ENCODE data around the gene GRM7.

Gene GRM7

GRCh38 chr3:7687428-7688147 lies 826.7 kb downstream of the GRM7 start:
- peaks cover 11% of the 10 kb centered on the region; the same call in 1 of the 2 replicates for H3K4me1 ChIP-seq (ENCODE audit: insufficient read depth, low read length)
- no peaks in the 10 kb centered on the region for H3K36me3 ChIP-seq (ENCODE audit: insufficient read depth, low read length)
- 0 out of 2 replicates have a peak, but pooled peaks cover 5% of the 10 kb centered on the region for H3K9me3 ChIP-seq (ENCODE audit: control insufficient read depth, insufficient read depth, low read length)
- H3K9ac ChIP-seq (ENCODE audit: low read depth, low read length): no peak overlapping the region

DNA sequence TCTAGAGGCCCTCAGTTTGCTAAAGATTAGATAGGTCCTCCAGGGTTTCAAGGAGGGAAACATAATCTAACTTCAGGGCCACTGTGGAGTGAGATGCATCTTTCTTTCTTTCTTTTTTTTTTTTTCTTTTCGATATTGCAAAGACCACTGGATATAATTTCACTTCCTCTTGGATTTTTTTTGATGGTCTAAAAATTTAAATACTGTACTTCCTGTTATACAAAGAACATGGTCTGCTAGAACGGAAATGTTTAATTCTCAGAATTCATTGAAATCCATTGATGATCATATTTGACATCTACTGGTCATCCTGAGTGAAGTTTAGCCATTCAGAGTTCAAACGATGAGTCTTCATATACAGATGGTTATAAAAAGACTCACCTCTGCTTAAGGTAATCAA lies 832.0 kb downstream of the GRM7 start:
- peaks cover 4% of the 10 kb centered on the region; the same call in 1 of the 2 replicates for H3K4me1 ChIP-seq (ENCODE audit: insufficient read depth, low read length)
- no peak overlapping the region for H3K9ac ChIP-seq (ENCODE audit: low read depth, low read length)
- no peaks in the 10 kb centered on the region for H3K36me3 ChIP-seq (ENCODE audit: insufficient read depth, low read length)
- no peaks in the 10 kb centered on the region for H3K9me3 ChIP-seq (ENCODE audit: control insufficient read depth, insufficient read depth, low read length)

DNA sequence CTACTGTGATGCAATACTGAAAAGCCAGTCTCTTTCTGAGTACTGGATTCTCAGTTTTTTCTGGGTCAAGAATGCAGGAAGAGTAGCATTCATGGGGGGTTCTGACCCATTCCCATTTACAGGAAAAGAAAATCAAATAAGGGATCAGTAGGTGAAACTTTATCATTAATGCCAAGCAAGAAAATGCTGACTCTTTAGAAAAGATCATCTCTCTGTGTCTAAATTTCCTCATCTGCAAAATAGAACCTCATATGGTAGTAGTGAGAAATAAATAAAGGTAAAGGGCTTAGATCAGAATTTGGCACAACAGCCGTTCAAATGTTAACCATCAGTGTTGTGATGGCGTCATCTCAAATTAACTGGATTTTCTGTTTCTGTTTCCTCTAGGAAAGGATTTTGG lies 833.1 kb downstream of the GRM7 start:
- H3K9ac ChIP-seq (ENCODE audit: low read depth, low read length): no peak overlapping the region
- no peaks in the 10 kb centered on the region for H3K9me3 ChIP-seq (ENCODE audit: control insufficient read depth, insufficient read depth, low read length)
- no peaks in the 10 kb centered on the region for H3K36me3 ChIP-seq (ENCODE audit: insufficient read depth, low read length)
- H3K4me1 ChIP-seq (ENCODE audit: insufficient read depth, low read length): peaks cover 4% of the 10 kb centered on the region; the same call in 1 of the 2 replicates

DNA sequence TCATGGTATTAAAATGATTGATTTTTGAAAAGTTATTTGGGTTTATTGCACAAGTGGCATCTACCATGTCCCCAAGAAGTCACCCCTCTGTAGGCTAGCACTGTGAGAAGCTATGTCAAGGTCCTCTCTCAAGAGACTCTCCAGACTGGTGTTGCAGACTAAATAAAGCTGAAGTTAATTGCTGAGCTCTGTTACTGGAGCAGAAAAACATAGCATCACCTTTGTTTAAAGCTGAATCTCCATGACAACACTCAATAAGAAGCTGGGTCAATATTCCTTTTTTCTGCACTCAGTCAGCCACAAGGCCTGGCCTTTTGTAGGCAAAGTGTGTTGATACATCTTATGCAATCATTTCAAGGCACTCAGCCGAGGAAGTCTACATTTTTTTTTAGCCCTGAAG lies 834.1 kb downstream of the GRM7 start:
- no peaks in the 10 kb centered on the region for H3K36me3 ChIP-seq (ENCODE audit: insufficient read depth, low read length)
- H3K9ac ChIP-seq (ENCODE audit: low read depth, low read length): no peak overlapping the region
- H3K9me3 ChIP-seq (ENCODE audit: control insufficient read depth, insufficient read depth, low read length): no peaks in the 10 kb centered on the region
- peaks cover 8% of the 10 kb centered on the region; the same call in 1 of the 2 replicates for H3K4me1 ChIP-seq (ENCODE audit: insufficient read depth, low read length)

DNA sequence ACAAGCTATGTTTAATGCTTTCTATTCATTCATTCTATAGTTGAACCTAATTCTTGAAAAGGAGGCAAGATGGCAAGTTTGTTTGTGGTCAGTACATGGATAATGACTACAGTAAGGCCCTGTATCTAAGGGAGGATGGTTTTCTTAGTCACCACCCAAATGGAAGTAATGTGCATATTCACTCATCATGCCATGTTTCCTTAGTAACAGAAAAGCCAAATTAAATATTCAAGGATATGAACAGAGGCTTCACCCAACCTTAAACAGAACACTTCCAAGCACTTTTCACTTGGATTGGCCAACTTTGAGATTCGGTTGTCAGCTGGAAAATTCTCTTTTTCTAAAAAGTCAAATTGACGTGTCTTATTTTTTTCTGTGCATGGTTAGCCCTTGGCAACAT lies 835.4 kb downstream of the GRM7 start:
- Histone ChIP-seq H3K4me1 (ENCODE audit: insufficient read depth, low read length) (peaks cover 14% of the 10 kb centered on the region; the same call in 1 of the 2 replicates), H3K9ac (ENCODE audit: low read depth, low read length) (no peak overlapping the region)

GRCh38 chr3:7697548-7697947 lies 836.6 kb downstream of the GRM7 start:
- no peaks in the 10 kb centered on the region for H3K36me3 ChIP-seq (ENCODE audit: insufficient read depth, low read length)
- H3K9ac ChIP-seq (ENCODE audit: low read depth, low read length): no peak overlapping the region
- peaks cover 14% of the 10 kb centered on the region; the same call in 1 of the 2 replicates for H3K4me1 ChIP-seq (ENCODE audit: insufficient read depth, low read length)
- H3K9me3 ChIP-seq (ENCODE audit: control insufficient read depth, insufficient read depth, low read length): no peaks in the 10 kb centered on the region

More for the DNA sequence above, 835.4 kb downstream of the GRM7 start:
- no peaks in the 10 kb centered on the region for H3K36me3 ChIP-seq (ENCODE audit: insufficient read depth, low read length)
- no peaks in the 10 kb centered on the region for H3K9me3 ChIP-seq (ENCODE audit: control insufficient read depth, insufficient read depth, low read length)

- Histone ChIP-seq H3K9ac (ENCODE audit: low read depth, low read length) (no peak overlapping the region), H3K36me3 (ENCODE audit: insufficient read depth, low read length) (no peaks in the 10 kb centered on the region), H3K9me3 (ENCODE audit: control insufficient read depth, insufficient read depth, low read length) (no peaks in the 10 kb centered on the region), H3K4me1 (ENCODE audit: insufficient read depth, low read length) (peaks cover 10% of the 10 kb centered on the region; the same call in 1 of the 2 replicates)
Observed at GRCh38 chr3:7700539-7700938, 839.6 kb downstream of the GRM7 start.

DNA sequence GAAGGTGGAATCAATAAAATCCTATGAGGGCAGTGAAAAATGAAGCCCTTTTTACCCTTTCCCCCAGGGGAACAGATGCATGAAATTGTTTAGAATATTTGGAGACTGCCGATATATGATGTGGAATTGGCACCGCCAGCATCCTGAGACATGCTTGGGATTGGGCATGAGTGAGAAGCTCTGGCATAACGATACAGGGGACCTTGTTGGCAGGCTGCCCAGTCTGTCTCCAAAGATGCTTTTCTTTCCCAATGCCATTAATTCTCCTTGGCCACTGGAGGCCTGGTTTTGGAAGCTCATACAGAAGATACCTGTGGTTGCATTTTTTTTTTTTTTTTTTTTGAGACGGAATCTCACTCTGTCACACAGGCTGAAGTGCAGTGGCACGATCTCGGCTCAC lies 840.1 kb downstream of the GRM7 start:
- H3K9me3 ChIP-seq (ENCODE audit: control insufficient read depth, insufficient read depth, low read length): no peaks in the 10 kb centered on the region
- no peak overlapping the region for H3K9ac ChIP-seq (ENCODE audit: low read depth, low read length)
- no peaks in the 10 kb centered on the region for H3K36me3 ChIP-seq (ENCODE audit: insufficient read depth, low read length)
- H3K4me1 ChIP-seq (ENCODE audit: insufficient read depth, low read length): peaks cover 10% of the 10 kb centered on the region; the same call in 1 of the 2 replicates

DNA sequence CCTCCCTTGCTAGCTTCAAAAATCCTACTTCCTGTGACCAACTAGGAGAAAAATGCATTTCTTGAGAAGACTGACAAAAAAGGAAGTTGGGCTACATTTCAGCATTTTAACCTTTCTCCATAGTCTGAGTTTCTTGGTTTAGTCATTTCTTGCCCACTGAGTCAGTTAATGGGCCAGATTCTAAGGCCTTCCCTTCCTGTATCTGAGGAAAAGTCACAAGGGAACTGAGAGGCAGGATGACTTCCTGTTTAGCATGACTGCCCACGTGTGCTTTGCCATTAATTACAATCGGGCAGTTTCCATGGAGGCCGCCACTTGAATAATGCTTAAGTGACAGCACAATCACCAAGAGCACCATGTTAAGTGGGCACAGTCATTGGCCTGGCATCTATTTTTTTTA lies 846.3 kb downstream of the GRM7 start:
- H3K36me3 ChIP-seq (ENCODE audit: insufficient read depth, low read length): no peaks in the 10 kb centered on the region
- no peaks in the 10 kb centered on the region for H3K9me3 ChIP-seq (ENCODE audit: control insufficient read depth, insufficient read depth, low read length)
- no peaks in the 10 kb centered on the region; the same call in 1 of the 2 replicates for H3K4me1 ChIP-seq (ENCODE audit: insufficient read depth, low read length)
- no peak overlapping the region for H3K9ac ChIP-seq (ENCODE audit: low read depth, low read length)

GRCh38 chr3:7709376-7710082 lies 848.6 kb downstream of the GRM7 start:
- Histone ChIP-seq H3K4me1 (ENCODE audit: insufficient read depth, low read length) (peaks cover 9% of the 10 kb centered on the region; the same call in 1 of the 2 replicates), H3K9me3 (ENCODE audit: control insufficient read depth, insufficient read depth, low read length) (no peaks in the 10 kb centered on the region), H3K9ac (ENCODE audit: low read depth, low read length) (no peak overlapping the region), H3K36me3 (ENCODE audit: insufficient read depth, low read length) (no peaks in the 10 kb centered on the region; the same call in 1 of the 2 replicates)

DNA sequence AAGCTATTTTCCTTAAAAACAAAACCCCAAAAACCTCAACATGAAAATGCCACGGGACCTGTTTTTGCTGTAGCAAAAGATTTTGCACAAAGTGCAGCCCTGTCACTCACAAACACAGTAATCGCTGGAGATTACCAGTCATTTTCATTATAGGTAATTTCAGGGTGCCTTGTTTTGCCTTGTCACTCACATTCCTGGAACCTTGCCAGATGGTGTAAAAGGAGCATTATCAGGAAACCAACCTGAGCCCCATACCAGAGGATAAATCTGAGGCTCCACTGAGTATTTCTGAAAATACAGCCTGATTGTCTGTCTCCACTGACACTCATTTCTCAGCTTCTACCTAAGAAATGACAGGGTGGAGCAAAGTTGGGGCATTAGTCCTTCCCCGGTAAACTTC lies 849.4 kb downstream of the GRM7 start:
- no peaks in the 10 kb centered on the region for H3K9me3 ChIP-seq (ENCODE audit: control insufficient read depth, insufficient read depth, low read length)

GRCh38 chr3:7713724-7714123 lies 852.8 kb downstream of the GRM7 start:
- Histone ChIP-seq H3K36me3 (ENCODE audit: insufficient read depth, low read length) (no peaks in the 10 kb centered on the region; the same call in 1 of the 2 replicates), H3K9me3 (ENCODE audit: control insufficient read depth, insufficient read depth, low read length) (no peaks in the 10 kb centered on the region), H3K9ac (ENCODE audit: low read depth, low read length) (no peak overlapping the region), H3K4me1 (ENCODE audit: insufficient read depth, low read length) (peaks cover 9% of the 10 kb centered on the region; the same call in 1 of the 2 replicates)

More for the DNA sequence above, 849.4 kb downstream of the GRM7 start:
- peaks cover 9% of the 10 kb centered on the region; the same call in 1 of the 2 replicates for H3K4me1 ChIP-seq (ENCODE audit: insufficient read depth, low read length)
- no peaks in the 10 kb centered on the region; the same call in 1 of the 2 replicates for H3K36me3 ChIP-seq (ENCODE audit: insufficient read depth, low read length)
- no peak overlapping the region for H3K9ac ChIP-seq (ENCODE audit: low read depth, low read length)

DNA sequence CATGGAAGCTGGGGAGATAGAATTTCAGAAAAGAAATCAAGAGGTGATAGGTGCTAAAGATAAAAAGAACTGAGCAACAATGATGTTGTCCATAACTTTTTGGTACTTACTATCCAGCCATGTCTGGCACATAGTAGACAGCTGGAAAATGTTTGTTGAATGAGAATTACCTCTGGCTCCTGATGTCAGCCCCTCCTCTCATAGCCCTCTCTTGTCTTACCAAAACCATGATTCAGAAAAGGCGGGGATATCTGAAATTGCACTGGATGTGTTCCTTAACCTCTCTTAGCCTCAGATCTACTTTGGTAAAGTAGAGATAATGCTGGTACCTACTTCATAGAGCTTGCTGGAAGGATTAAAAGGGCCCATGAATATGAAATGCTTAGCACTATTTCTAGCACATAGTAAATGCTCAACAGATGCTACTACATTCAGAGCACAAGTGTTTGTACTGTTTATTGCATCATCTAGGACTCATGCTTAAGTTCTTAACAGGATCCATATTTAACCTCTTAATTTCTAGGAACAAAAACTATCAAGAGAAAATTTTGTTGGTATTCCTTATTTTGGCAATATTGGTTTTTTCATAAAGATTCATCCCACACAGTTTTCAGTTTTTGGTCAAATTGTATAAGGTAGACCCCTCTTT lies 859.9 kb downstream of the GRM7 start:
- no peak overlapping the region for H3K9ac ChIP-seq (ENCODE audit: low read depth, low read length)
- no peaks in the 10 kb centered on the region for H3K4me1 ChIP-seq (ENCODE audit: insufficient read depth, low read length)
- H3K36me3 ChIP-seq (ENCODE audit: insufficient read depth, low read length): no peaks in the 10 kb centered on the region
- no peaks in the 10 kb centered on the region for H3K9me3 ChIP-seq (ENCODE audit: control insufficient read depth, insufficient read depth, low read length)

DNA sequence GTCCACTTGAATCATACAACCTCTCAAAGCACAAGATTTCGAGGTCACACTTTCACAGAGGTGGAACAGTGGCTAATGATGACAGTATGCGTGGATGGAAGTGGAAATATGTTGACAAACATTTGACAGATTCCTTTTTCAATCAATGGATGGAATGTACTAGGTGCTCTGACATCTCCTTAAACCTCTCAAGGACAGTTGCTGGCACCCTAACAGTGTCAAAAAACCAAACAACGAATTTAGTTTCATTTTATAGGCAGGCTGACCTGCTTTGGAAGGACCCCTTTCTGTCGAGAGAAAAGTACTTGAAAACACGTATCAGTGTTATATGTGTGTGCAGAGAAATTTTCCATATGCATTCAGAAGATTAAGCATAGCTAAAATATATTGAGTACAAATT lies 861.0 kb downstream of the GRM7 start:
- Histone ChIP-seq H3K9ac (ENCODE audit: low read depth, low read length) (no peak overlapping the region), H3K36me3 (ENCODE audit: insufficient read depth, low read length) (no peaks in the 10 kb centered on the region), H3K9me3 (ENCODE audit: control insufficient read depth, insufficient read depth, low read length) (no peaks in the 10 kb centered on the region), H3K4me1 (ENCODE audit: insufficient read depth, low read length) (no peaks in the 10 kb centered on the region)
